ENCODE results near the gene PDE7B. TPM values are rescaled to one million over a fixed set of nuclear protein-coding genes. Genes with fewer than 3 reads are reported as not detected.

PDE7B gene
- total and polyA plus RNA-seq, 2 of the 13 experiments (the other 11 are each of a cell fraction or from before 2014, with no cell fraction given) = not detected

- ATAC-seq = no peak
- TF ChIP-seq GPN1 (CRISPR knock-in tag; IDR thresholded peaks at IDR 0.05; ENCODE audit: borderline replicate concordance) (no peak), AGO2 (optimal IDR thresholded peaks at IDR 0.05; ENCODE audit: low read depth, low read length) (no peak), CBX1 (IDR thresholded peaks at IDR 0.05; ENCODE audit: low read depth) (no peak), TEAD3 (CRISPR knock-in tag; optimal IDR thresholded peaks at IDR 0.05; ENCODE audit: borderline replicate concordance) (no peak), CENPBD1 (CRISPR knock-in tag; IDR thresholded peaks at IDR 0.05; ENCODE audit: borderline replicate concordance, low read depth) (no peak), ERF (CRISPR knock-in tag; IDR thresholded peaks at IDR 0.05) (no peak), KLF12 (CRISPR knock-in tag; IDR thresholded peaks at IDR 0.05; ENCODE audit: borderline replicate concordance) (no peak), ETV5 (CRISPR knock-in tag; IDR thresholded peaks at IDR 0.05; ENCODE audit: borderline replicate concordance) (no peak), SNAPC2 (CRISPR knock-in tag; IDR thresholded peaks at IDR 0.05) (no peak), ZNF687 (CRISPR knock-in tag; IDR thresholded peaks at IDR 0.05) (no peak)
- BruUV-seq (replicated peaks) = no TSS peak
Observed at GRCh38 chr6:135953818-135954217, 102.3 kb downstream of the PDE7B start.

More at GRCh38 chr6:135953818-135954217, 102.3 kb downstream of the PDE7B start:
- DNase-seq (ENCODE audit: low spot score) (no peak), FAIRE-seq (no peak)
- in situ Hi-C loops (cut with HindIII; ENCODE audit: extremely low pct_ligation_motif_present, low pct_unique_long_range_greater_than_20kb) = no loop called here
- H2AFZ ChIP-seq (ENCODE audit: low read length) = no peak overlapping the region
- H3K27me3 ChIP-seq (ENCODE audit: control insufficient read depth in 1 of 2, insufficient read depth in 2 of 2, low read length in 2 of 2) = no peaks in the 10 kb centered on the region
- POLR2A ChIA-PET = no interaction called here
- intact Hi-C loops (cut with micrococcal nuclease; ENCODE audit: unreplicated experiment) = no loop called here
- H3K27ac ChIP-seq (ENCODE audit: extremely low read length, insufficient read depth, low read length) = no peak overlapping the region
- no peaks in the 10 kb centered on the region for H3K4me1 ChIP-seq (ENCODE audit: insufficient read depth, low read length)
- H3K9ac ChIP-seq (ENCODE audit: insufficient read depth, low read depth, low read length) = no peak overlapping the region
- no peak overlapping the region for H3K4me2 ChIP-seq (ENCODE audit: low read depth, low read length)
- no peak overlapping the region for H3K4me3 ChIP-seq (replicated peaks in 1 of 3; ENCODE audit: insufficient read depth in 1 of 3, low read depth in 2 of 3, low read length in 3 of 3)
- no peaks in the 10 kb centered on the region for H3K36me3 ChIP-seq (replicated peaks in 1 of 2; ENCODE audit: control insufficient read depth in 1 of 2, insufficient read depth in 2 of 2, low read length in 2 of 2)
- 41% methylated on average over 5 of the region's 5 CpGs for WGBS (ENCODE audit: low lambda C conversion rate)
- H3K79me2 ChIP-seq (ENCODE audit: insufficient read depth, low read length) = no peaks in the 10 kb centered on the region
- CTCF ChIA-PET (ENCODE audit: low intra/inter-chr PET ratio, low total read pairs) = no interaction called here
- H3K9me3 ChIP-seq (ENCODE audit: low read length) = no peaks in the 10 kb centered on the region
- no peaks in the 10 kb centered on the region for H4K20me1 ChIP-seq (ENCODE audit: insufficient read depth, low read length)
